IMR-90 (cell line): ENCODE data around the gene SNTN. TPM values are rescaled to one million over a fixed set of nuclear protein-coding genes. Genes with fewer than 3 reads are reported as not detected.

Experiments
- ATAC-seq: fragments of 200-7000 bp; cut with Tn5 transposase; 2 replicates; pipeline ENCODE4 v1.9.1; 2020; ENCODE audit warnings: low read depth, mild to moderate bottlenecking, moderate library complexity
- BruUV-seq: library from RNA; stranded (reverse); fragments of 400-500 nt; replicated peaks from 2 replicates; lab custom pipeline; 2021; lab: Mats Ljungman, UMichigan
- CTCF ChIA-PET: fragments of 300-600 bp; formaldehyde crosslinking; extraction: SDS; loops from one replicate; lab custom pipeline; 2021; ENCODE audit warnings: antibody characterized with exemption; lab: Yijun Ruan, JAX
- POLR2A ChIA-PET: fragments of 300-600 bp; sonication (Branson Sonifier 250); formaldehyde crosslinking; loops from one replicate; lab custom pipeline; 2022; ENCODE audit warnings: antibody characterized with exemption; ENCODE audit not compliant: unreplicated experiment; lab: Charles Lee
- DNase-seq: peaks from one replicate; pipeline ENCODE4 v3.0.0; 2013
- H2AFZ ChIP-seq: replicated peaks from 2 replicates; pipeline ENCODE3; 2013; ENCODE audit warnings: low read length, mild to moderate bottlenecking; ENCODE audit not compliant: poor library complexity
- H2AK5ac ChIP-seq: 2 replicates; pipeline ENCODE4 v1.6.1; 2013; ENCODE audit warnings: low read depth, low read length, inconsistent platforms
- H2AK9ac ChIP-seq: replicated peaks from 2 replicates; pipeline ENCODE3; 2013; ENCODE audit warnings: mild to moderate bottlenecking, low read depth, low read length, moderate library complexity; ENCODE audit not compliant: poor library complexity
- H2BK120ac ChIP-seq: 2 replicates; pipeline ENCODE4 v1.6.1; 2013; ENCODE audit warnings: low read depth, low read length, inconsistent platforms
- H2BK15ac ChIP-seq: 3 replicates; pipeline ENCODE4 v1.6.1; 2013; ENCODE audit warnings: low read depth, low read length, inconsistent platforms
- H2BK20ac ChIP-seq: 2 replicates; pipeline ENCODE4 v1.6.1; 2013; ENCODE audit warnings: low read depth, mild to moderate bottlenecking, inconsistent platforms, low read length, moderate library complexity
- H2BK5ac ChIP-seq: 2 replicates; pipeline ENCODE4 v1.6.1; 2013; ENCODE audit warnings: mild to moderate bottlenecking, low read depth, low read length, inconsistent platforms; ENCODE audit not compliant: poor library complexity, severe bottlenecking
- H3K14ac ChIP-seq: replicated peaks from 2 replicates; pipeline ENCODE4 v1.6.1; 2013; ENCODE audit warnings: low read depth, low read length, inconsistent platforms
- H3K18ac ChIP-seq: 2 replicates; pipeline ENCODE4 v1.6.1; 2013; ENCODE audit warnings: low read depth, low read length, control low read depth
- H3K23ac ChIP-seq: 2 replicates; pipeline ENCODE4 v1.6.1; 2013; ENCODE audit warnings: low read depth, low read length, inconsistent platforms
- H3K27ac ChIP-seq: 2 replicates; pipeline ENCODE4 v1.5.1; 2013; ENCODE audit warnings: mild to moderate bottlenecking, control low read depth, low read length; ENCODE audit not compliant: insufficient read depth
- H3K27me3 ChIP-seq: 2 replicates; pipeline ENCODE4 v1.6.1; 2013; ENCODE audit warnings: low read length; ENCODE audit not compliant: control insufficient read depth, insufficient read depth
- H3K36me3 ChIP-seq: 2 replicates; pipeline ENCODE4 v1.6.1; 2013; ENCODE audit warnings: low read length, mixed read lengths; ENCODE audit not compliant: control insufficient read depth, insufficient read depth
- H3K4ac ChIP-seq: 2 replicates; pipeline ENCODE4 v1.6.1; 2013; ENCODE audit warnings: low read depth, low read length, inconsistent platforms
- H3K4me1 ChIP-seq: 2 replicates; pipeline ENCODE4 v1.6.1; 2013; ENCODE audit warnings: low read length, mixed read lengths; ENCODE audit not compliant: control insufficient read depth, insufficient read depth
- H3K4me2 ChIP-seq: 2 replicates; pipeline ENCODE4 v1.6.1; 2013; ENCODE audit warnings: low read depth, mild to moderate bottlenecking, control low read depth, low read length, moderate library complexity
- H3K4me3 ChIP-seq: 2 replicates; pipeline ENCODE4 v1.5.1; 2013; ENCODE audit warnings: low read depth, mild to moderate bottlenecking, control low read depth, low read length, moderate library complexity; ENCODE audit not compliant: insufficient read depth
- H3K56ac ChIP-seq: 2 replicates; pipeline ENCODE4 v1.6.1; 2013; ENCODE audit warnings: low read length, inconsistent platforms; ENCODE audit not compliant: insufficient read depth; ENCODE audit errors: extremely low read depth
- H3K79me1 ChIP-seq, 2 experiments: 2 replicates each; pipeline ENCODE4 v1.6.1; 2013; ENCODE audit warnings: low read length in 2 of 2, inconsistent platforms in 1 of 2, low read depth in 1 of 2
- H3K9ac ChIP-seq: 2 replicates; pipeline ENCODE4 v1.6.1; 2013; ENCODE audit warnings: low read depth, low read length, control low read depth
- H3K9me1 ChIP-seq: 2 replicates; pipeline ENCODE4 v1.6.1; 2013; ENCODE audit warnings: low read length, inconsistent platforms; ENCODE audit not compliant: insufficient read depth
- H3K9me3 ChIP-seq: 2 replicates; pipeline ENCODE4 v1.6.1; 2013; ENCODE audit warnings: low read length; ENCODE audit not compliant: control insufficient read depth, insufficient read depth
- H4K20me1 ChIP-seq: 2 replicates; pipeline ENCODE4 v1.6.1; 2013; ENCODE audit warnings: low read length, inconsistent platforms; ENCODE audit not compliant: insufficient read depth
- H4K5ac ChIP-seq: 2 replicates; pipeline ENCODE4 v1.6.1; 2013; ENCODE audit warnings: mild to moderate bottlenecking, low read depth, low read length, control low read depth
- H4K8ac ChIP-seq, 2 experiments: 2 replicates each; pipeline ENCODE4 v1.6.1; 2013; ENCODE audit warnings: low read depth in 2 of 2, low read length in 2 of 2, control low read depth in 1 of 2, inconsistent platforms in 1 of 2
- H4K91ac ChIP-seq: 2 replicates; pipeline ENCODE4 v1.6.1; 2013; ENCODE audit warnings: low read depth, low read length, inconsistent platforms; ENCODE audit not compliant: insufficient read depth
- BHLHE40 ChIP-seq: fragments of 150-350 bp; IDR thresholded peaks from 2 replicates; pipeline ENCODE4 v1.6.1; 2016; ENCODE audit warnings: mild to moderate bottlenecking, low read depth, low read length
- CEBPB ChIP-seq: IDR thresholded peaks from 2 replicates; pipeline ENCODE4 v1.6.1; 2012; ENCODE audit warnings: low read depth, low read length, improper control_type of control experiment
- CHD1 ChIP-seq: IDR thresholded peaks from 2 replicates; pipeline ENCODE4 v1.6.1; 2012; ENCODE audit warnings: low read depth, low read length, improper control_type of control experiment
- ELK1 ChIP-seq: fragments of 150-350 bp; IDR thresholded peaks from 2 replicates; pipeline ENCODE4 v1.6.1; 2016; ENCODE audit warnings: low read depth, mild to moderate bottlenecking, low read length, moderate library complexity, borderline replicate concordance
- FOS ChIP-seq: fragments of 150-350 bp; IDR thresholded peaks from 2 replicates; pipeline ENCODE4 v1.6.1; 2016; ENCODE audit warnings: low read depth, low read length
- MAFK ChIP-seq: IDR thresholded peaks from 2 replicates; pipeline ENCODE4 v1.6.1; 2012; ENCODE audit warnings: low read depth, low read length, improper control_type of control experiment
- MAZ ChIP-seq: IDR thresholded peaks from 2 replicates; pipeline ENCODE4 v1.6.1; 2012; ENCODE audit warnings: low read depth, mild to moderate bottlenecking, low read length, improper control_type of control experiment, moderate library complexity, borderline replicate concordance
- MXI1 ChIP-seq: IDR thresholded peaks from 2 replicates; pipeline ENCODE4 v1.6.1; 2012; ENCODE audit warnings: low read depth, mild to moderate bottlenecking, low read length, moderate library complexity, borderline replicate concordance
- NFE2L2 ChIP-seq: fragments of 150-350 bp; IDR thresholded peaks from 2 replicates; pipeline ENCODE4 v1.6.1; 2016; ENCODE audit warnings: low read depth, mild to moderate bottlenecking, low read length
- POLR2A ChIP-seq: IDR thresholded peaks from 2 replicates; pipeline ENCODE4 v1.6.1; 2012; ENCODE audit warnings: mild to moderate bottlenecking, low read depth, low read length
- RAD21 ChIP-seq: IDR thresholded peaks from 2 replicates; pipeline ENCODE4 v1.6.1; 2012; ENCODE audit warnings: low read length, improper control_type of control experiment
- RCOR1 ChIP-seq: IDR thresholded peaks from 2 replicates; pipeline ENCODE4 v1.6.1; 2012; ENCODE audit warnings: mild to moderate bottlenecking, low read length, improper control_type of control experiment; ENCODE audit not compliant: insufficient replicate concordance
- RFX5 ChIP-seq: IDR thresholded peaks from 2 replicates; pipeline ENCODE4 v1.8.0; 2012; ENCODE audit warnings: low read depth, mild to moderate bottlenecking, low read length, moderate library complexity
- SMC3 ChIP-seq: fragments of 150-350 bp; IDR thresholded peaks from 2 replicates; pipeline ENCODE4 v1.6.1; 2016; ENCODE audit warnings: low read depth, mild to moderate bottlenecking, antibody characterized with exemption, low read length, moderate library complexity
- WGBS, 2 experiments: methylation state at CpG; one replicate each; pipeline versions ENCODE4 v1.1.5 to v1.1.7; 2013; ENCODE audit warnings: missing lambda C conversion rate in 2 of 2; ENCODE audit not compliant: insufficient read length in 1 of 2; ENCODE audit errors: extremely low coverage in 2 of 2; 5-methylcytosine and 5-hydroxymethylcytosine counted together
- dilution Hi-C: fragments of 300-500 bp; cut with HindIII; formaldehyde crosslinking; loops from one replicate; pipeline ENCODE4 v1.14.3; 2018; ENCODE audit warnings: low sequenced_read_pairs; ENCODE audit not compliant: unreplicated experiment
- in situ Hi-C: fragments of 300-500 bp; cut with MboI; formaldehyde crosslinking; loops from 3 replicates; pipeline ENCODE4 v1.14.3; 2019; ENCODE audit warnings: low sequenced_read_pairs, inconsistent platforms, mixed read lengths
- intact Hi-C: fragments of 100-400 bp; cut with micrococcal nuclease; formaldehyde crosslinking; loops from 2 replicates; pipeline ENCODE4 v1.10.0; 2022
- polyA plus RNA-seq, 3 experiments: library from polyadenylated mRNA; depleted of rRNA; stranded (reverse); fragments of >200 nt; gene quantifications; 2 replicates each; pipeline ENCODE4 v1.2.3, GENCODE V29; 2012; ENCODE audit warnings: low replicate concordance in 1 of 3
- total RNA-seq: library from RNA; depleted of rRNA; stranded (reverse); fragments of >200 nt; gene quantifications from 2 replicates; pipeline ENCODE4 v1.2.3, GENCODE V29; 2012
- TF ChIP-seq, protein P1 (sequence below): conservative IDR thresholded peaks from 2 replicates; pipeline ENCODE4 v1.5.1; 2012; ENCODE audit warnings: mild to moderate bottlenecking, low read depth, low read length, improper control_type of control experiment
- TF ChIP-seq, protein P2 (sequence below): fragments of 150-350 bp; IDR thresholded peaks from 2 replicates; pipeline ENCODE4 v1.6.1; 2017; ENCODE audit warnings: mild to moderate bottlenecking, antibody characterized with exemption, low read length, low read depth

Gene SNTN
- total and polyA plus RNA-seq, 2 of the 4 experiments (the other 2 are of a cell fraction), result not detected

DNA sequence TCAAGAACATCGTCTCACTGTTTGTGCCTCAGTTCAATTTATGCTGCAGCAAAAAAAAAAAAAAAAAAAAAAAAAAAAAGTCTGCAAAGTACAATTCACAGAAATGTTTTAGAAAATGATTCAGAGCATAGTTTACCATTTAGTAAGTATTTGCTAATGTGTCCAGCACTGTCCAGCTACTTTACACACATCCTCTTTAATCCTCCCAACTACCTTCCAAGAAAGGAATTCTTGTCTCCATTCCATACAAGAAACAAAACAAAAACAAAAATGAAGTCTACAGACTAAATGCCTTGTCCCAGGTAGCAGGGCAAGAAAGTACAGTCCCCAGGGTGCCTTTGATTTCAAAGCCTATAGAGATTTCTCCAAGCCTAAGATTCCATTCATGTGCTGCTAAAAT, 38.9 kb upstream of the SNTN start:
- CTCF ChIA-PET, result no interaction called here
- Histone ChIP-seq H3K9ac (no peak overlapping the region), H3K4me2 (no peak overlapping the region), H4K91ac (no peak overlapping the region), H3K23ac (no peak overlapping the region), H3K4ac (no peak overlapping the region), H2AFZ (no peak overlapping the region), H3K9me3 (no peaks in the 10 kb centered on the region), H2AK9ac (no peak overlapping the region), H3K79me1 (no peaks in the 10 kb centered on the region), H2BK15ac (no peak overlapping the region), H3K27me3 (no peaks in the 10 kb centered on the region; the same call in 1 of the 2 replicates), H3K4me1 (no peaks in the 10 kb centered on the region), H3K18ac (no peak overlapping the region), H2AK5ac (no peak overlapping the region), H3K14ac (no peak overlapping the region), H3K9me1 (no peaks in the 10 kb centered on the region), H3K56ac (no peak overlapping the region), H2BK20ac (no peak overlapping the region), H2BK120ac (no peak overlapping the region), H4K5ac (no peak overlapping the region), H3K36me3 (no peaks in the 10 kb centered on the region), H4K20me1 (no peaks in the 10 kb centered on the region), H3K4me3 (no peak overlapping the region), H3K27ac (no peak overlapping the region), H2BK5ac (no peak overlapping the region), H4K8ac (no peak overlapping the region)
- WGBS, 2 experiments, result no CpG with 5 or more reads among the region's 1 CpG
- BruUV-seq, result no TSS peak
- POLR2A ChIA-PET, result no interaction called here
- dilution Hi-C loops (no loop called here), intact Hi-C loops (no loop called here), in situ Hi-C loops (no loop called here)
- no peak for TF ChIP-seq CEBPB
- TF ChIP-seq NFE2L2, result no peak
- no peak for TF ChIP-seq SMC3
- TF ChIP-seq FOS, result no peak
- TF ChIP-seq, protein P1, sequence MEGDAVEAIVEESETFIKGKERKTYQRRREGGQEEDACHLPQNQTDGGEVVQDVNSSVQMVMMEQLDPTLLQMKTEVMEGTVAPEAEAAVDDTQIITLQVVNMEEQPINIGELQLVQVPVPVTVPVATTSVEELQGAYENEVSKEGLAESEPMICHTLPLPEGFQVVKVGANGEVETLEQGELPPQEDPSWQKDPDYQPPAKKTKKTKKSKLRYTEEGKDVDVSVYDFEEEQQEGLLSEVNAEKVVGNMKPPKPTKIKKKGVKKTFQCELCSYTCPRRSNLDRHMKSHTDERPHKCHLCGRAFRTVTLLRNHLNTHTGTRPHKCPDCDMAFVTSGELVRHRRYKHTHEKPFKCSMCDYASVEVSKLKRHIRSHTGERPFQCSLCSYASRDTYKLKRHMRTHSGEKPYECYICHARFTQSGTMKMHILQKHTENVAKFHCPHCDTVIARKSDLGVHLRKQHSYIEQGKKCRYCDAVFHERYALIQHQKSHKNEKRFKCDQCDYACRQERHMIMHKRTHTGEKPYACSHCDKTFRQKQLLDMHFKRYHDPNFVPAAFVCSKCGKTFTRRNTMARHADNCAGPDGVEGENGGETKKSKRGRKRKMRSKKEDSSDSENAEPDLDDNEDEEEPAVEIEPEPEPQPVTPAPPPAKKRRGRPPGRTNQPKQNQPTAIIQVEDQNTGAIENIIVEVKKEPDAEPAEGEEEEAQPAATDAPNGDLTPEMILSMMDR, result no peak
- no peak for TF ChIP-seq MAZ
- TF ChIP-seq ELK1, result no peak
- no peak for TF ChIP-seq RAD21
- no peak for TF ChIP-seq BHLHE40
- TF ChIP-seq MXI1, result no peak
- no peak for TF ChIP-seq POLR2A
- no peak for TF ChIP-seq RFX5
- no peak for TF ChIP-seq CHD1
- TF ChIP-seq MAFK, result no peak
- TF ChIP-seq, protein P2, sequence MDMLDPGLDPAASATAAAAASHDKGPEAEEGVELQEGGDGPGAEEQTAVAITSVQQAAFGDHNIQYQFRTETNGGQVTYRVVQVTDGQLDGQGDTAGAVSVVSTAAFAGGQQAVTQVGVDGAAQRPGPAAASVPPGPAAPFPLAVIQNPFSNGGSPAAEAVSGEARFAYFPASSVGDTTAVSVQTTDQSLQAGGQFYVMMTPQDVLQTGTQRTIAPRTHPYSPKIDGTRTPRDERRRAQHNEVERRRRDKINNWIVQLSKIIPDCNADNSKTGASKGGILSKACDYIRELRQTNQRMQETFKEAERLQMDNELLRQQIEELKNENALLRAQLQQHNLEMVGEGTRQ, result no peak
- no peak for TF ChIP-seq RCOR1
- DNase-seq, result peak; percentile 39
- no peak for ATAC-seq
